HepG2 (cell line): ENCODE results near the gene RUVBL1.
A peak's percentile ranks its signal among the peaks of the same experiment; 100 is the strongest.

Experiments used
- CREM ChIP-seq, 2 experiments: sonication (generic) in 1 of 2; formaldehyde crosslinking in 1 of 2; IDR thresholded peaks; 2 replicates each; pipeline versions ENCODE4 v1.4.0 to v1.6.1; 2016 to 2020; ENCODE audit warnings: antibody characterized with exemption in 1 of 2, mild to moderate bottlenecking in 1 of 2, missing genetic modification reagents in 1 of 2
- DNMT1 ChIP-seq: sonication (generic); formaldehyde crosslinking; IDR thresholded peaks from 2 replicates; pipeline ENCODE4 v1.5.1; 2020; ENCODE audit warnings: mild to moderate bottlenecking, missing genetic modification reagents
- MAFK ChIP-seq, 2 experiments: IDR thresholded peaks in 1 of 2; conservative IDR thresholded peaks in 1 of 2; 2 replicates each; pipeline ENCODE4 v1.6.1; 2011; ENCODE audit warnings: improper control_type of control experiment in 2 of 2, low read length in 2 of 2
- POLR2A ChIP-seq, 2 experiments: IDR thresholded peaks; 2 replicates each; pipeline ENCODE4 v1.6.1; 2011; ENCODE audit warnings: low read depth in 2 of 2, low read length in 2 of 2, mild to moderate bottlenecking in 1 of 2, moderate library complexity in 1 of 2; ENCODE audit not compliant: insufficient read depth in 1 of 2
- ZBTB1 ChIP-seq: sonication (generic); formaldehyde crosslinking; IDR thresholded peaks from 2 replicates; pipeline ENCODE4 v1.4.0; 2020; ENCODE audit warnings: missing genetic modification reagents, borderline replicate concordance
- ZNF776 ChIP-seq: sonication (generic); formaldehyde crosslinking; IDR thresholded peaks from 2 replicates; pipeline ENCODE4 v1.4.0; 2020; ENCODE audit warnings: mild to moderate bottlenecking, missing genetic modification reagents
- ZNF816 ChIP-seq: sonication (generic); formaldehyde crosslinking; IDR thresholded peaks from 2 replicates; pipeline ENCODE4 v1.8.0; 2022; ENCODE audit warnings: missing genetic modification reagents, mild to moderate bottlenecking, borderline replicate concordance
- ZSCAN30 ChIP-seq: sonication (generic); formaldehyde crosslinking; IDR thresholded peaks from 2 replicates; pipeline ENCODE4 v1.5.0; 2020; ENCODE audit warnings: mild to moderate bottlenecking, missing genetic modification reagents
- TF ChIP-seq, protein P1 (sequence below): sonication (generic); formaldehyde crosslinking; IDR thresholded peaks from 2 replicates; pipeline ENCODE4 v1.4.0; 2020; ENCODE audit warnings: mild to moderate bottlenecking, missing genetic modification reagents, borderline replicate concordance

DNA sequence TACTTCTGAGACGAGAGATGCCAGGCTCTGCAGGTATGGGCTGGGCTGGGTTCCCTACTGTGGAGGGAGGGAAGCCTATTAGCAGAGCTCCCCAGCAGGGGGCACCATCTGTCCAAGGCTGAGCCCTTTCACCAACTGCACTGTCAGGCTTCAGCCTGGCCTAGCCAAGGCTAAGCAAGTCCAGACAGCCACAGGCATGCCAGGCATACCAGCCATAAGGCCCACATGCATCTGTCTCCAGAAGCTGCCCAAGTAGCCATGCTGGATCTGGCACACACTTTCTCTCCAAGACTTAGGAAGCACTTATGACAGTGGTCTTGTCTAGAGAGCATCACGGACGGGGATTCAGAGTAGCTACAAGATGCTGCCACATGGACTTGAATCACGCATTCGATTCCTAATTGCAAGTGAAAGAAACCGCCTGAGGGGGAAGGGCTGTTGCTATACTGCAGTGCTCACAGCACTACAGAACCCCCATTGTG, 28.3 kb downstream of the RUVBL1 start:
- TF ChIP-seq ZNF816 (no peak), MAFK (conservative IDR thresholded peaks at IDR 0.05 in 1 of 2, IDR thresholded peaks at IDR 0.05 in 1 of 2; ENCODE audit: low read length in 2 of 2) (0 out of 4 replicates have a peak, but pooled peaks of 1 of the 2 experiments have one; percentile 11), DNMT1 (CRISPR knock-in tag) (no peak), POLR2A (IDR thresholded peaks at IDR 0.05; ENCODE audit: insufficient read depth in 1 of 2, low read depth in 2 of 2, low read length in 2 of 2) (no peak), ZBTB1 (no peak), CREM (IDR thresholded peaks at IDR 0.05) (no peak), CREM (CRISPR knock-in tag; IDR thresholded peaks at IDR 0.05) (no peak), ZNF776 (CRISPR knock-in tag) (no peak), ZSCAN30 (CRISPR knock-in tag) (no peak)
- TF ChIP-seq, protein P1, sequence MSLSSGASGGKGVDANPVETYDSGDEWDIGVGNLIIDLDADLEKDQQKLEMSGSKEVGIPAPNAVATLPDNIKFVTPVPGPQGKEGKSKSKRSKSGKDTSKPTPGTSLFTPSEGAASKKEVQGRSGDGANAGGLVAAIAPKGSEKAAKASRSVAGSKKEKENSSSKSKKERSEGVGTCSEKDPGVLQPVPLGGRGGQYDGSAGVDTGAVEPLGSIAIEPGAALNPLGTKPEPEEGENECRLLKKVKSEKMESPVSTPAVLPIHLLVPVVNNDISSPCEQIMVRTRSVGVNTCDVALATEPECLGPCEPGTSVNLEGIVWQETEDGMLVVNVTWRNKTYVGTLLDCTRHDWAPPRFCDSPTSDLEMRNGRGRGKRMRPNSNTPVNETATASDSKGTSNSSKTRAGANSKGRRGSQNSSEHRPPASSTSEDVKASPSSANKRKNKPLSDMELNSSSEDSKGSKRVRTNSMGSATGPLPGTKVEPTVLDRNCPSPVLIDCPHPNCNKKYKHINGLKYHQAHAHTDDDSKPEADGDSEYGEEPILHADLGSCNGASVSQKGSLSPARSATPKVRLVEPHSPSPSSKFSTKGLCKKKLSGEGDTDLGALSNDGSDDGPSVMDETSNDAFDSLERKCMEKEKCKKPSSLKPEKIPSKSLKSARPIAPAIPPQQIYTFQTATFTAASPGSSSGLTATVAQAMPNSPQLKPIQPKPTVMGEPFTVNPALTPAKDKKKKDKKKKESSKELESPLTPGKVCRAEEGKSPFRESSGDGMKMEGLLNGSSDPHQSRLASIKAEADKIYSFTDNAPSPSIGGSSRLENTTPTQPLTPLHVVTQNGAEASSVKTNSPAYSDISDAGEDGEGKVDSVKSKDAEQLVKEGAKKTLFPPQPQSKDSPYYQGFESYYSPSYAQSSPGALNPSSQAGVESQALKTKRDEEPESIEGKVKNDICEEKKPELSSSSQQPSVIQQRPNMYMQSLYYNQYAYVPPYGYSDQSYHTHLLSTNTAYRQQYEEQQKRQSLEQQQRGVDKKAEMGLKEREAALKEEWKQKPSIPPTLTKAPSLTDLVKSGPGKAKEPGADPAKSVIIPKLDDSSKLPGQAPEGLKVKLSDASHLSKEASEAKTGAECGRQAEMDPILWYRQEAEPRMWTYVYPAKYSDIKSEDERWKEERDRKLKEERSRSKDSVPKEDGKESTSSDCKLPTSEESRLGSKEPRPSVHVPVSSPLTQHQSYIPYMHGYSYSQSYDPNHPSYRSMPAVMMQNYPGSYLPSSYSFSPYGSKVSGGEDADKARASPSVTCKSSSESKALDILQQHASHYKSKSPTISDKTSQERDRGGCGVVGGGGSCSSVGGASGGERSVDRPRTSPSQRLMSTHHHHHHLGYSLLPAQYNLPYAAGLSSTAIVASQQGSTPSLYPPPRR (CRISPR knock-in tag): no peak
